Measurements from ENCODE around the gene LDLRAD4. TPM values are rescaled to one million over a fixed set of nuclear protein-coding genes. Genes with fewer than 3 reads are reported as not detected.

Gene LDLRAD4
- polyA plus RNA-seq (ENCODE audit: insufficient read length): 9.3 TPM

DNA sequence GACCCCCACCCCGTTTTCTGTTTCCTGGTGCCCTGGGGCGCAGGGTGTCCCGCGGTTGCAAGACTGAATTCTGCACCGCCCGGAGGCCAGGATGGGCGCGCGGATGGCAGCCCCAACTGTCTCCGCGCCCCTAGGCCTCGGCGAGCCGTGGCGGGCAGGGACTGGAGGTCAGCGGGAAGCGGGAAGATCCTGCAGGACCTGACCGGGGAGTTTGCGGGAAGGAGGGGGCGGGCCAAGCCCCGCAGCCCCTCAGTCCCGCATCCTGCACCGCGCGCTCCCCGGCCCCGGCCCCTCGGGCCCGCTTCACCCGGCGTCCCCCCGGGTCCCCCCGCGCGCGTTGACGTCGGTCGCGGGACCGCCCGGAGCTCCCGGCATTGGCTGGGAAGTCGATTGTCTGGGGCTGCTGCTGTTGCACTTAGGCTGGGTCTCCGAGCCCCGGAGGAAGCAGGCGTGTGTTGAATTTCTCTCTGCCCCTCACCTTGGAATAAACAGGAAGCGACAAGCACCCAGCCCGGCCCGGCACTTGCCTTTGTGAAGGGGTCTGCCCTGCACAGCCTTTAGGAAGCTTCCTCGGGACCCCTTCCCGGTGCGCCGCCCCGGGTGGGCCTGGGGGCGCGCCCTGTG lies at the start of gene LDLRAD4:
Gene LDLRAD4, plus strand, starts transcription at position 393 of the 624 bp plus-strand sequence.
- DNase-seq (ENCODE audit: low read depth): no peak

DNA sequence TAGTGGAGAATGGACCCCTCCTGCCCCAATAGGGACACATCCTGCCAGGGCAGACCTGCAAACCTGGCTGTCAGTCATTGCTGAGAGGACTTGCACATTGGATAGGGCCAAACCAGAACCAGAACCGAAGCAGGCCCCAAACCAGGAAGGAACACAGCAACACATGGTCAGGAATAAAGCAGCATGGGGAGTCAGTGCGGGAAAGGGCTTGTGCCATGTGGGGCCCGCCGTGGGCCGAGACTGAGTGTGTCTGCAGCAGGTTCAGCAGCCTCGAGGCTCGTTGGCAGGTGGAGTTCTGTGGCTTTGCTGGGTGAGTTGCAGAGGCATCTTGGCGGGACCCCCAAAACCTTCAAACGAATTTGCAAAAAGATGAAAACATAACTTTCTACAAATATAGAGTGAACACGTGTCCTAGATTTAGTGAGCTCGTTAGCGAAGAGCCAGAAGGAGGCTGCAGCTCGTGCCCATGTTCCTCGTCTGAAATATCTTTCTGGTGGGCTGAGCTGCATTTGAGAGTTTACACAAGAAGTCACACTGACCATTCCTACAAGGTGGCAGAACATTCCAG lies 44.9 kb upstream of the LDLRAD4 start:
- DNase-seq (ENCODE audit: low read depth): no peak

DNA sequence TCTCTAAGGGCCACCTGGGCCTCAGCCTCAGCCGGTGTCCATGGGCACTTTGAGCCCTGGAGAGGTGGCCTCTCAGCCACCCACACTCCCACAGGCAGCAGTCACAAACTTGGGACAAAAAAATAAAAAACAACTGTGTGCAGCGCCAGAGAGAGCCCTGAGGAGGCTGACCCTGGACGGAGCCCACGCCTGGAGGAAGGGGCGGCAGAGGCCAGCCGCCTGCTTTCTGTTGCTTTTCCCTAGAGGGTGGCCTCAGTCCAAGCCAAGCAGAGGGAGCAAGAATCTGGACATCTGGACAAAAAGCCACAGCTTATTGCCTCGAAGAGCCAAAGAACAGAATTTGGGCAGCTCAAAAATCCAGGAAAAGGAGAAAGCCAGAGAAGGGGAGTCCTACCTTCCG lies 43.3 kb upstream of the LDLRAD4 start:
- no peak for DNase-seq (ENCODE audit: low read depth)

DNA sequence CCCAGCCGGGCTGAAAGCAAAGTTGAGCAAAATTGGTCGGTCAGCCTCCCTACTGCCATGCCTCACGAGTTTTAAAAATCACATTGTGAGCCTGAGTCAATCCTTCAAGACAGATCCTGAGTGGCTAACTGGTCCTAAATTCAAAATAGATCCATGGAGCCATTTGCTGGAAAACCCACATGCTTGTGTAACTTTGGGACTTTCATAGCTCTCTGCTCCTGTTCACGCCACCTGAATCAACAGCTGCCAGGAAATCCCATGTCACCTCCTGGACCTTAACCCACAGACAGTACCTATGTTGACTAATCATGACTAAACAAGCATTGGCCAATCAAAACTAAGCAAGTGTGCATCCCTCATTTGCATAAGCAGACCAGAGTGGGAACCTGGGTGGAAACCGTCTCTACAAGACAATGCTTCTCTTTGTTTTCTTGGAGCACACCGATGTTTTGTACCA lies 42.8 kb upstream of the LDLRAD4 start:
- no peak for DNase-seq (ENCODE audit: low read depth)

DNA sequence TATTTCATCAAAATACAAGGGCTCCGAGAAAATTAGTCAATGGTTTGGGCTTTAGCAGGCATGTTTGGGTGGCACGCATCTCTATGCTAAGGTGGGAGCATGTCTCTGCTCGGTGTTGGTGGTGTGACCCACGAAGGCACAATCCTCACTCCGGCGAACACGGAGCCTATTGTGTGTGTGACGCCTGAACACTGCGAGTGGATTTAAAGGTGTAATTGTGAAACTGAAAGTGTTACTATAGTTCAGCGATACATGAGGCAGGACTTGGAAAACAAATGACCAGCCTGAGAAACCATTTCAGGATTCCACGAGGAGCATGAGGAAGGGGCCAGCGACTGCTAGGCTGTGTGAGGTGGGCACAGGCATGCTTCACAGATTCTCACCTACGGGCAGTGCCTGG lies 41.7 kb upstream of the LDLRAD4 start:
- DNase-seq (ENCODE audit: low read depth): no peak

DNA sequence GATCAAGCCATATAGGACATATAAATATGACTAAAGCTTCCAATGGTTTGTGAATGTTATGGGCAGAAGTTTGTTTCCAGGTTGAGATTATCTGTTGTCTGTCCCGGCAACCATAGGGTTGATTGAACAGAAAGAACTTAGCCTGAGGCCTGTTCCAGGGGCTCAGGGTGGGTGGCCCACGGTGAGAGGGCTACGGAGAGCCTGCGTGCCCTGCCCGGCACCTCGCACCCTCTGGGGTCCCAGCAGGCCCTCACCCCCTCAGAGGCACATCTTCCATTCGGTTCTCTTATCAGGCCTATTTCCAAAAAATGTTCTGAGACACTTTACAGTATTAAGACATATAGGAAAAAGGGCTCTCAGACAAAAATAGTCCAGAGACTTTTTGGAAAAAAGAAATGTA lies 40.4 kb upstream of the LDLRAD4 start:
- DNase-seq (ENCODE audit: low read depth): no peak

DNA sequence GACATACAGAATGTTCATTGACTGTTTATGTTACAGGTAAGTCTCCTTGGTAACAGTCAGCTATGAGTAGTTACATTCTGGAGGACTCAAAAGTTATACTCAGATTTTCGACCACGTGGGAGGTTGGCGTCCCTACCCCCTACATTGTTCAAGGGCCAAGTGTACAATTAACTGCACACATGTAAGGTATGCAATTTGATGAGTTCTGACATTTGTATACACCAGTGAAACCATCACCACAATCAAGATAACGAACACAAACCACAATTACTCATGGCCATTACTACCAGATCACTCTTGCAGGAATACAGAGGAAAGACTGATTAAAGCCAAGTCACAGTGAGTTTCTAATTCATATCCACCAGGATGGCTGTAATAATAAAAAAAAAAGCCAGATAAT lies 39.6 kb upstream of the LDLRAD4 start:
- DNase-seq (ENCODE audit: low read depth): no peak

DNA sequence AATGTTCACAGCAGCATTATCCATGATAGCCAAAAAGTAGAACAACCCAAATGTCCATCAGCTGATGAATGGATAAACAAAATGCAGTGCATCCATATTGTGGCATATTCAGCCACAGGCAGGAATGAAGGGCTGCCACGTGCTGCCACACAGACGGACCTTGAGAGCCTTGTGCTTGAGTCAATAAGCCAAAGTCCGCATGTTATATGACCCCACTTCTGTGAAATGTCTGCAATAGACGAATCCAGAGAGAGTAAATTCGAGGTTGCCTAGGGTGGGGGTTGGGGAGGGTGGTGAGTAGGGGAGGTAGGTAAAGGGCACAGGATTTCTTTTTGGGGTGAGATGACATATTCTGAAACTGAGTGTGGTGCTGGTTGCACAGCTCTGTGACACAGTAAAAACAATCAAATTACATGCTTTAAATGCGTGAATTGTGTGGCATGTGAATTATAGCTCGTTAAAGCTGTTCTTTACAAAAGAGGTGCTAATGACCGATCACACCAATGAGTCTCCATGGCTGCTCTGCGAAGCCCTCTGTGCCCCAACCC lies 38.9 kb upstream of the LDLRAD4 start:
- DNase-seq (ENCODE audit: low read depth): no peak

DNA sequence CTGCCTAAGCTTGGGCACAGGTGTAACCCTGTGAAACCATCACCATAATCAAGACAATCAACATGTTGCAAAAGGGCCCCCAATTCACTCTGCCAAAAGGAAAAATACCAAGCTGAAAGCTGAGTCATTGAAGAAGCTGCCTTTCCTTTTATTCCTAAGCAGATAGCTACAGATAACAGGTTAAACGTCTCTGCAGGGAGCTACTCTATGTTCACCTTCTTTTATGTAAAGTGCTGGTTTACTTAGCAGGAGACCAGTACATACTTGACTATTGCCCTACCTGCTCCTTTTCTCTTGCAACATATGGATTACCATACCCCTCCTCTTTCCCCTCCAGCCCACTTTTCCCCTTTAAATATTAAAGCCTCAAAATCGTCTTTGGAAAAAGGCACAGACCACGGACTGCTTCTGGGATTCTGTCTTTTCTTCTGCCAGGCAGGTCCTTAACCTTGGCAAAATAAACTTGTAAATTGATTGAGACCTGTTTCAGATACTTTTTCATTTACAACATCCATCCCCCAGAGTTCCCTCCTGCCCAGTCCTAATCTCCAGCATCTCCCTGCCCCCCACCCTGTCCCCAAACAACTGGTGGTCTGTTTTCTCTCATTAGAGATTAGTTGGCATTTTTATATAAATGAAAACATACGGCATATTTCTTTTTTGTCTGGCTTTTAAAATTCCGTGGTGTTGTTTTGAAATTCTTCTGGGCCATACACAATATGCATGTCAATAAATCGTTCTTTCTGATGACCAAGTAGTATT lies 37.8 kb upstream of the LDLRAD4 start:
- DNase-seq (ENCODE audit: low read depth): no peak

DNA sequence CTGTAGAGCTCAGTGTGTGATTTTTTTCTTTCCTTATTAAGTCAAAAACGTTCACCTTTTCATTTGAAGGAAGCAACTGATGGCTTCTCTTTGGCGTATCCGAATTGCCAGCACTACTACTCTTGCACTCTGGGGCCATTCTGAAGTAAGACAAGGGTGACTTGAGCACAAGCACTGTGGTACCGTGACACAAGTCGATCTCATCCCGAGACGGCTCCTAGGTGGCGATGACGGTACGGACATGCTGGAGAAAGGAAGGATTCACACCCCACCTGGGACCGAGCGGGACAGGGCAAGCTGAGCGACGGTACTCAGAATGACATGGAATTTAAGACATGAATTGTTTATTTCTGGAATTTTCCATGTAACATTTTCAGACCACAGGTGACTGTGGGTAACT lies 36.8 kb upstream of the LDLRAD4 start:
- no peak for DNase-seq (ENCODE audit: low read depth)

DNA sequence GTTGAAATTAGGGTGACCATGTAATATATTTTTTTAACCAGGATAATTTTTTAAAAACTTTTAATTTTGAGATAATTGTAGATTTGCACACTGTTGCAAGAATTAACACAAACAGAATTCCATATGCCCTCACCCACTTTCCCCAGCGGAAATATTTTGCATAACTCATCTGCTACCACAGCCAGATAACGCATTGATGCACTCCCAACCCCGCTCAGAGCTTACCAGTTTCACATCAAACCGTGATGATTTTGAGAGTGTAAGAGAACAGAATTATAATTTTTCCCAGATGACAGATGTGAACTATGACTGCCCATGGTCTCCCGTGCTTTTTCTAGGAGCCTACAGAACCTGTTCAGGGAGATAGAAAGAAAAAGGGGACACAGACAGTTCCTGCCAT lies 35.2 kb upstream of the LDLRAD4 start:
- DNase-seq (ENCODE audit: low read depth): no peak

DNA sequence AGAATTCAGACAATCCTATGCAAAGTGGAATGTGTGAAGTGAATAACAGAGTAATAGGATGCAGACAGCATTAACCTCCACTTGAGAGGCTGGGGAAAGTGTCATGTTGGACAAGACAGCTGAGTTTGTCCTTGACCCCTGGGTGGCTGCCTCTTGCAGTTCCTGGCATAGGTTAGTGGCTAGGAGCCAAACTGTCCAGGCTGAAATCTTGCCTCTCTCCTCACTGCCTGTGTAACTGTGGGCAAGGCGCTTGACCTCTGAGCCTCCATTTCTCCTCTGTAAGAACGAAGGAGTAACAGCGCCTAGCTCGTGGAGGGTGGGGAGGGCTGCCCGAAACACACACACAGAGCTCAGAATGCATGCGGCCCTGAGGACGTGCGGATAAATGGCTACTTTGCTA lies 34.8 kb upstream of the LDLRAD4 start:
- DNase-seq (ENCODE audit: low read depth): no peak

DNA sequence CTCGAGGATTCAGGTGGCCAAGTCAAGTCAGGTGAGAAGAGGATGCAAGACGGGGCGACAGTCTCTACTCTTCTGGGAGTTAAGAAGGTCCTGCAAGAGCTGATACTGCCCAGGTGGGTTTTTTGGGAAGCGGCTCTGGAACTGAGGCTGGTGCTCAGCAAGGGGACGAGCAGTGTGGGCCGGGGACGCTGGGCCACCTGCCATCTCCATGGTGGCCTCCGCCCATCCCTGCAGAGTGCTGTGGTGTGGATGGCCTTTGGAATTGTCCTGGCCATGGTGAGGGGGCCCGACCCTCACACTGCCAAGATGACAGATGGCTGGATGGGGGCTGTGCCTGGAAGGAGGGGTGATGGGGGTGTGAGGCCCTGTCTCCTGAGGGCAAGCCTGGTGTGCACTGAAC lies 34.2 kb upstream of the LDLRAD4 start:
- DNase-seq (ENCODE audit: low read depth): no peak

DNA sequence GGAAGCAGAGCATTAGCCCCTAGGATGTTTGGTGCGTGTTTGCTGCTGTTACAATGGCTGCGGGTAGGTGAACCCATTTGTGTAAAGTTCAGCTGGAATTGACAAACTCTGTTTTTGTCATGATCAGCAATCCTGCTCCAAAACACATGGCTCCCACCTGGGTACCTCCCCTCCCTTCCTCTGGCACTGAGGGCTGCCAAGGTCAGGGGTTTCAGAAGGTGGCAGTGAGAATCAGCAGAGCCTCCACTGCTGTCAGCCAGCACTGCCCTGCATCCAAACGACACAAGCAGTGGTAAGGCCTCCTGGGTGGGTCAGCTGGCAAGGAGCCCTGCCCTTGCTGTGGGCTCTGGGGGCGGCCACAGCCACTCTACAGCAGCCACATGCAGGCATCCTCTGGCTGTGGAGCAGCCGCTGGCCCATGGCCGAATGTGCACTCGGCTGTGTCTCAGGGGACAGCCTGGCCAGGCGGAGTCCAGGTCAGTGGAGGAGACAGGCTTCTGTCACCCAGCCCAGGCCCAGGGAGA lies 32.8 kb upstream of the LDLRAD4 start:
- DNase-seq (ENCODE audit: low read depth): no peak

DNA sequence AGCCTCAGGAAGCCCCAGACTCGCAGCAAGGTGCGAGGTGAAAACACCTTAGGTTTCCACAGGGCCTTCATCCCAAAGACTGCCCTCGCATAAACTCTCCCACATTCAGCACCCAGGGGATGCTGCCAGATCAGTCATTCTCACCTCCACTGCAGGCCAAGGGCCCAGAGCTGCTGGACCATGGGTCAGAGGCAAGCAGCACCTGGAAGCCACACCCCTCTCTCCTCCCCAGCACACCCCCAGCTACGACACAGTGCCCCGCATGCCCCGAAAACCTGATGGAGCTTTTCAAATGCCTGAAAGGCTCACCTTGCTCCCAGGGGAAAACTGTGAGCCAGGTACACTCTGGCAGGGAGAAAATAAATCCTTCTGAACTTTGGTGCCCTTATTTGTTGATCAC lies 31.9 kb upstream of the LDLRAD4 start:
- DNase-seq (ENCODE audit: low read depth): no peak

DNA sequence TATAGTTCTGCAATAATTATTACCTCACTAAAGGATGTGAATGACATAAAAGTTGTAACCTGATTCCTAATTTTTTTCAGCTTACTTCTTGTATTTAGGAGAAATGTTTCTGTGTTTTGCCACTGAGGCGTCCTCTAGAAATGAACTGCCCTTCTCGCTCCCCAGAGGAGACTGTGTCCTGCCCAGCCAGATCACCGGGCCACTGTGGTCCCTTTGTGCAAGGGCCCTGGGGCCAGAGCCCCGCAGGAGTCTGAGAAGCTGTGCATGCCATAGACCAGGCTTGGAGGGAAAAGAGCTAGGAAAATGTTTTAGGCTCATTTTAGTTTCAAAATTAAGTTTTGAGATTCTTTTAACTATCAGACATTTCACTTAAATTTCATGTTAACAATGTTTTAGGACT lies 31.1 kb upstream of the LDLRAD4 start:
- no peak for DNase-seq (ENCODE audit: low read depth)

DNA sequence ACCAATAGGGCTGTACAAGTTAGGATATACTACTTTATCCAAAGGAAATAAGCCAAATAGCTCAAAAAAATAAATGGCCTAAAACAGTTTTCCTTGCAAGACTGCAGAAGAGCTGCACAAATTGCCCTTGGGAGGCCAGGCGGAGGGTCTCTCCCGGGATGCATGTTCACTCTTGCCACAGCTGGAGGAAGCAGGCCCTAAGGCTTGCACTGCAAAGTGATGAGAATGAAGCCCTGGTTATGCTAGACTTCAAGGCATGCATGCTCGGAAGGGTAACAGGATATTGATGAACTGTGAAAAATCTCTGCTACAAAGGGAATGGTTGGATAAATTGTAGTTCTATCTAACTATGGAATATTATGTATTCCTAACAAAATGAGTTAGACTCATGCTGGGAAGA lies 27.5 kb upstream of the LDLRAD4 start:
- no peak for DNase-seq (ENCODE audit: low read depth)

DNA sequence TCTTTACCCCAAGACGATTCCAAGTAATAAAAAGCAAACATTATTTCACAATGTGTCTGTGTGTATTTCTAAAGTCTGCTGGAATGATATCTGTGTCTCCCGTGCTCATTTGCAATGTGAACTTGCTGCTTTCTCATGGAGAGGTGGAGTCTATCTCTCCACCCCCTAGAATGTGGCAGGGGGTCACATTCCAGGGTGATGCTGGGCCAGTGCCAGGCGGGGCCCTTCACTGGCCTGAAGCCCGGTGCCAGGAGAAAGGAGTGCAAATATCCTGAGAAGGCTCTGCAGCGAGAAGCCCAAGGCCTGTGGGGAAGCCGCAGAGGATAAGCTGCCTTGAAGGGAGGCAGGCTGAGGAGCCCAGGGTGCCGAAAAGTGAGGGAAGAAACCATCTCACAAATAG lies 26.8 kb upstream of the LDLRAD4 start:
- DNase-seq (ENCODE audit: low read depth): no peak

DNA sequence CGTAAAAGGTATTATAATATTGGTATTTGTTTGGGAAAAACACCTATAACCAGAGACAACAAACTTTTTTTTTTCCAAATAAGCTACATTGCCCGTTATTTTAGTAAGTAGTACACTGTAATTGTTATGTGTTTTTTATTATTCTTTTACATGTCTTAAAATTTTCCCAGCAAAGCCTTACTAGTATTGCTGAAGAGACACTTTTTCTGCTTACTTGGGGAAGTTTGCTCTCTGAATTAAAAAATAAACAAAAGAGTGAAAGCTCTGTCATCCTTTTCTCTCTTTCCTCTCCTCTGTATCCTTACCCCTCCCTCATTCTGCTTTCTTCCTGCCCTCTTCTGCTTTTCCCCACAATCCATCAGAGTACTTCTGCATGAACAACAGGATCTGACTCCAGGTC lies 25.6 kb upstream of the LDLRAD4 start:
- no peak for DNase-seq (ENCODE audit: low read depth)

DNA sequence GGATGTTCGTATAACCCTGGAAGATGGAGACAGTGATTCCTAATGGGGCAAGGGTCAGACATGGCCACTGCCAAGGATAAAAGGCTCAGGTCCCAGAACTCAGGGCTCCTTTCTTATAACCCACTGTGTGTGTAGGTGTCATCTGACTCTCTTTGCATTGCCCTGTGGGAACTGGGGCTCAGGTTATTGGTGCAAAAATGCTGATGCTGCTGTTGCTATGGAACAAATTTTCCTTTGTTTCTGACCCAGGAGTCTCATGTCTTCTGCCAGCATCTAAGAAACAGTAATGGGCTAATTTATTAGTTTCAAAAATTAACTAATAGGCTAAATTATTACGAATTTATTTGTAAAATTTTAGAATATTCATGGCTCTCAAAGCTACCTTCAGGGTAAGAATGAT lies 24.3 kb upstream of the LDLRAD4 start:
- DNase-seq (ENCODE audit: low read depth): no peak

DNA sequence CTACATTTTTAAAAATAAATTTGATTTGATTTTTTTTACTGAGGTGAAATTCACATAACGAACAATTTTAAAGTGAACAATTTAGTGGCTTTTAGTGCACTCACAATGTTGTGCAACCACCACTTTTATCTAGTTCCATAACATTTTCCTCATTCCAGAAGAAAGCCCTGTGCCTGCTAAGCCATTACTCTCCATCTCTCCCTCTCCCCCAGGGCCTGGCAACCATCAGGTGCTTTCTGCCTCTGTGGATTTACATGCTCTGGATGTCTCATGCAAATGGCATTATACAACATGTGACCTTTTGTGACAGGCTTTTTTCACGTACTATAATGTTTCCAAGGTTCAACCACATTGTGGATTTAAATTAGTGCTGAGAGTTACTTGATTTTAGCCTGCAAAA lies 19.9 kb upstream of the LDLRAD4 start:
- no peak for DNase-seq (ENCODE audit: low read depth)

DNA sequence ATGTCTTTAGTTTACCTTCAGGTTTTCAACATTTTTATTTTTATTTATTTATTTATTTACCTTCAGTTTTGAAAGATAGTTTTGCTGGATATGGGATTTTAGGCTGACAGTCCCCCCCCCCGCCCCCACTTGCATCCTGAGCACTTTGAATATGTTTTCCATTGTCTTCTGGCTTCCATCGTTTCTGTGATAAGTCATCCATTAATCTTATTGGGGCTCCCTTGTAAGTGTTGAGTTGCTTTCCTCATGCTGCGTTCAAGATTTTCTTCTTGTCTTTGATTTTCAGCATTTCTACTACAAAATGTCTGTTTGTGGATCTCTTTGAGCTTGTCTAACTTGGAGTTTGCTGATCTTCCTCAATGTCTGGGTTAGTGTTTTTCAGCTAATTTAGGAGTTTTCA lies 19.4 kb upstream of the LDLRAD4 start:
- no peak for DNase-seq (ENCODE audit: low read depth)

DNA sequence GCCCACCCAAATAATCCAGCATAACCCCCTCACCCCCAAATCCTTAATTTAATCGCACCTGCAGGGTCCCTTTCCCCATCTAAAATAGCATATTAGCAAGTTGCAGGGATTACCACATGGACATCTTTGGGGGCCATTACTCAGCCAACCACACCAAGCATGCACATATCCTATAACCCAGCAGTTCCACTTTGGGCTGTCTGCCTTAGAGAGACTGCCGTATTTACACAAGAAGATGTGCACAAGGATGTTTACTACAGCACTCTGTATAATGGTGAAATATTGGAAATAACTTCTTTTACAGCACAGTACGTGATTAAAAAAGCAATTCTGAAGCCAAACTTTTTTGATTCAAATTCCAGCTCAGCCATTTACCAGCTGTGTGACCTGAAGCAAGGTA lies 17.3 kb upstream of the LDLRAD4 start:
- DNase-seq (ENCODE audit: low read depth): no peak

All from forelimb muscle (tissue), 1 donor.